ENCODE data around the gene BSN. TPM values are rescaled to one million over a fixed set of nuclear protein-coding genes. Genes with fewer than 3 reads are reported as not detected.

BSN gene
- total and polyA plus RNA-seq, 2 donors (not counting 3 experiments of a cell fraction or from before 2014, with no cell fraction given), result 0.04 to 0.27 TPM

DNA sequence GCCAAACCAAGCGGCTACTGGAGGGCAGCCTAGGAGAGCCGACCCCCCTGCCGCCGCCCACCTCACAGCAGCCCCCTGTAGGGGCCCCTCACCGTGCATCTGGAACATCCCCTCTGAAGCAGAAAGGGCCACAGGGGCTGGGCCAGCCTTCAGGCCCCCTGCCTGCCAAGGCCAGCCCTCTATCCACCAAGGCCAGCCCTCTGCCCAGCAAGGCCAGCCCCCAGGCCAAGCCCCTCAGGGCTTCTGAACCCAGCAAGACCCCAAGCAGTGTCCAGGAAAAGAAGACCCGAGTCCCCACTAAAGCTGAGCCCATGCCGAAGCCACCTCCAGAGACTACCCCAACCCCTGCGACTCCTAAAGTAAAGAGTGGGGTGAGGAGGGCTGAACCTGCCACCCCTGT lies 96.4 kb downstream of the BSN start:
- FAIRE-seq, result no peak

More for the DNA sequence above, 96.4 kb downstream of the BSN start:
- H3K27ac ChIP-seq (ENCODE audit: insufficient read depth, low read depth, low read length), result no peak overlapping the region
- H3K79me2 ChIP-seq (ENCODE audit: control insufficient read depth, insufficient read depth, low read length), result no peaks in the 10 kb centered on the region
- BruUV-seq (replicated peaks), result no TSS peak
- no peak for DNase-seq (ENCODE audit: low read depth, low spot score)
- no peaks in the 10 kb centered on the region for H3K9me3 ChIP-seq (replicated peaks; ENCODE audit: control insufficient read depth, insufficient read depth, low read length)
- H3K9me1 ChIP-seq (replicated peaks; ENCODE audit: control insufficient read depth, extremely low read depth, insufficient read depth, low read length), result no peaks in the 10 kb centered on the region
- no peaks in the 10 kb centered on the region for H3K36me3 ChIP-seq (ENCODE audit: control insufficient read depth in 2 of 2, extremely low read depth in 1 of 2, insufficient read depth in 2 of 2, low read length in 2 of 2)
- no peak overlapping the region for H2AFZ ChIP-seq (ENCODE audit: low read depth, low read length)
- H3K4me2 ChIP-seq (ENCODE audit: insufficient read depth, low read length), result no peak overlapping the region
- no peaks in the 10 kb centered on the region for H3K27me3 ChIP-seq (ENCODE audit: control insufficient read depth in 2 of 2, insufficient read depth in 2 of 2, low read length in 2 of 2)
- H4K20me1 ChIP-seq (replicated peaks; ENCODE audit: control insufficient read depth, extremely low read depth, insufficient read depth, low read length), result no peaks in the 10 kb centered on the region
- intact Hi-C loops (cut with micrococcal nuclease) (no loop called here), dilution Hi-C loops (cut with MboI; ENCODE audit: extremely low pct_ligation_motif_present, low sequenced_read_pairs) (no loop called here)
- ChIA-PET CTCF (no interaction called here), POLR2A (no interaction called here)
- TF ChIP-seq, protein P1, sequence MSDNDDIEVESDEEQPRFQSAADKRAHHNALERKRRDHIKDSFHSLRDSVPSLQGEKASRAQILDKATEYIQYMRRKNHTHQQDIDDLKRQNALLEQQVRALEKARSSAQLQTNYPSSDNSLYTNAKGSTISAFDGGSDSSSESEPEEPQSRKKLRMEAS (IDR thresholded peaks at IDR 0.05; ENCODE audit: insufficient read depth, insufficient read length), result no peak
- TF ChIP-seq GATA2 (IDR thresholded peaks at IDR 0.05; ENCODE audit: insufficient read depth, insufficient read length, low read depth, low read length), result no peak
- no peak for TF ChIP-seq POLR2A (IDR thresholded peaks at IDR 0.05; ENCODE audit: low read depth, low read length)
- TF ChIP-seq POLR2AphosphoS5 (IDR thresholded peaks at IDR 0.05; ENCODE audit: insufficient read depth, low read depth, low read length), result no peak
- TF ChIP-seq JUN (IDR thresholded peaks at IDR 0.05; ENCODE audit: borderline replicate concordance, insufficient read depth, insufficient read length, low read depth), result no peak
- no peak for TF ChIP-seq FOS (IDR thresholded peaks at IDR 0.05; ENCODE audit: borderline replicate concordance, insufficient read depth, low read length)
- no peak for TF ChIP-seq EZH2 (IDR thresholded peaks at IDR 0.05; ENCODE audit: borderline replicate concordance, low read depth, low read length, severe bottlenecking)
- TF ChIP-seq, protein P2, sequence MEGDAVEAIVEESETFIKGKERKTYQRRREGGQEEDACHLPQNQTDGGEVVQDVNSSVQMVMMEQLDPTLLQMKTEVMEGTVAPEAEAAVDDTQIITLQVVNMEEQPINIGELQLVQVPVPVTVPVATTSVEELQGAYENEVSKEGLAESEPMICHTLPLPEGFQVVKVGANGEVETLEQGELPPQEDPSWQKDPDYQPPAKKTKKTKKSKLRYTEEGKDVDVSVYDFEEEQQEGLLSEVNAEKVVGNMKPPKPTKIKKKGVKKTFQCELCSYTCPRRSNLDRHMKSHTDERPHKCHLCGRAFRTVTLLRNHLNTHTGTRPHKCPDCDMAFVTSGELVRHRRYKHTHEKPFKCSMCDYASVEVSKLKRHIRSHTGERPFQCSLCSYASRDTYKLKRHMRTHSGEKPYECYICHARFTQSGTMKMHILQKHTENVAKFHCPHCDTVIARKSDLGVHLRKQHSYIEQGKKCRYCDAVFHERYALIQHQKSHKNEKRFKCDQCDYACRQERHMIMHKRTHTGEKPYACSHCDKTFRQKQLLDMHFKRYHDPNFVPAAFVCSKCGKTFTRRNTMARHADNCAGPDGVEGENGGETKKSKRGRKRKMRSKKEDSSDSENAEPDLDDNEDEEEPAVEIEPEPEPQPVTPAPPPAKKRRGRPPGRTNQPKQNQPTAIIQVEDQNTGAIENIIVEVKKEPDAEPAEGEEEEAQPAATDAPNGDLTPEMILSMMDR (IDR thresholded peaks at IDR 0.05; ENCODE audit: extremely low read depth in 1 of 2, insufficient read depth in 1 of 2, low read depth in 1 of 2, low read length in 2 of 2), result no peak
- no peak overlapping the region for H3K9ac ChIP-seq (replicated peaks; ENCODE audit: extremely low read depth, insufficient read depth, low read length)
- H3K4me3 ChIP-seq (replicated peaks in 1 of 3; ENCODE audit: insufficient read depth in 1 of 3, low read depth in 1 of 3, low read length in 3 of 3), result no peak overlapping the region
- H3K4me1 ChIP-seq (ENCODE audit: control insufficient read depth, extremely low read depth, insufficient read depth, low read length), result no peaks in the 10 kb centered on the region

All from endothelial cell of umbilical vein (primary cell).